ENCODE measurements around the gene STRN.
"Not testable (repeated sequence)": the region's sequence is repeated elsewhere in the genome, so short reads cannot be mapped to it uniquely, and the experiment has no call there.

The STRN gene

DNA sequence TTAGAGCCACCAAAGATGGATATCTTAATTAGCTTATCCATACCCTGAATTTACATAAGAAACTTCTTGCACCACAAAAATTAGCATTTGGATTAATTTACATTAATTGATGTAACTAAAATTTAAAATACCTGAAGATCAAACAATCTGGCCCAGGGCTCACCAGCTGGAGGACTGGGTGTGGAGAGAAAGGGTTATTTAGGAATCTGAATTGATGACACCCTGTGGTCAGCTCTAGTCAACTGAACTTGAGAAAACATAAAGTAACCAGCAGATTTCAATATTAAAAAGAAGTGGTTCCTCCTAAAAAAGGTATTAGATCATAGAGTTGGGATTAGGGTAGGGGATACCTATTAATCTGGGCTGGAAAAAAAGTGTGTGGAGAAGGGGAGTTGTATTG is 122.5 kb downstream of the STRN start:
- no peak for DNase-seq (ENCODE audit: low read depth in 2 of 2)

DNA sequence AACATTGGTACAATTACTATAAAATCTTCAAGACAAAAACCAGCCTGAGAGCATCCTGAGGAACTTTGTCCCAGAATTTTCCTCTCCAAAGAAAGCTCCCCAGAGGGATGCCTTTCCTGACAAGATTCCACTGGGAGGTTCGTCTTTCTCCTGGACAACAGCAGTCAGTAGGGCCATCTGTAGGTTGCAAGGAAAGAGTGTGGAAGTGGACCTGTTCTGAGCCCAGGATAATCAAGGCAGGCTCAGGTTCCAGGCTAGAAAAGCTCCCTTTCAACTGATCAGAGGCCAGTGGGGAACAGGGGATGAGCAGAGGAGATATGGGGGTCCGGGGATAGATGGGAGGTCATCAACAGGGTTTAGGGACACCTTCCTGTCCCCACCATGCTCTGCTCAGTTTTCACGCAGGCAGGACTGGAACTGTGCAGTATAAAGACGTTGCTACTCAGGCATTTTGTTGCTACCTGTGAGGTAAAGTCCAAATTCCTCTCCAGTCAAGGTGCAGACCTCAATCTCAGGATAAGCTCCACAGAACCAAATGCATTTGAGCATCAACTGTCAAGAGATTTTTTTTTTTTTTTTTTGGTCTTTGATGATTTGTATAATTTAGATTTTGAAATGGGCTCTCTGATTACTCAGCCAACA is 126.2 kb downstream of the STRN start:
- no peak for DNase-seq (ENCODE audit: low read depth in 2 of 2)

DNA sequence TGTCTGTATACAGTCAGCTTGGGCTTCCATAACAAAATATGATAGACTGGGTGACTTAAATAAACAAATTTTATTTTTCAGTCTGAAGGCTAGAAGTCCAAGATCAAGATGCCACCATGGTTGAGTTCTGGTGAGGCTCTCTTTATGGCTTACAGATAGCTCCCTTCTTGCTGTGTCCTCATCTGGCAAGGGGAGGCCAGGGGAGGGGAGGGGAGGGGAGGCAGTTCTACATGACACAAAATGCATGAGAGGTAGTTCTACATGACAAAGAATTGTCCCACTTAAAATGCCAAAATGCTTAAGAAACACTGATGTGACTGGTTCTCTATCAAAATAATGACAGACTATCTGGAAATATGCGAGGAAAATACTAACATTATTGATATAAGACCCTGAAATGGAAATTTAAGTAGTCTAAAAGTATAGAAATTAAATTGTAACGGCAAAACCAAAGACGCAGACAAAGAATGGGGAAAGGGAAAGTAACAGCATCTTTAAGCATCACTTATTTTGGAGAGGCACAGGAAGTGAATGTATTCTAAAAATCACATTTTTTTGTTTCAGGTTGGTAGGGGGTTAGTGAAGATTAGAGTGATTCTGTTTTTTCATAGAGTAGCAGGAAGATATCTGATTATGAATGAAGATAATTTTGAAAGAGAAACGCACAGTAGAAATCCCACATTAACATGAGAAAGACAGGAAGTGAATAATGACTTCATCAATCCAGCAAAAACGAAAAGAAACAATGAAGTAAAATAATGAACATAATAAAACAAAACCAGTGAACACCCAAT is 131.4 kb downstream of the STRN start:
- DNase-seq (ENCODE audit: low read depth in 2 of 2), result no peak

- no peak for DNase-seq (ENCODE audit: low read depth in 2 of 2)
Measured at GRCh38 chr2:36834203-36834602, 132.1 kb downstream of the STRN start.

DNA sequence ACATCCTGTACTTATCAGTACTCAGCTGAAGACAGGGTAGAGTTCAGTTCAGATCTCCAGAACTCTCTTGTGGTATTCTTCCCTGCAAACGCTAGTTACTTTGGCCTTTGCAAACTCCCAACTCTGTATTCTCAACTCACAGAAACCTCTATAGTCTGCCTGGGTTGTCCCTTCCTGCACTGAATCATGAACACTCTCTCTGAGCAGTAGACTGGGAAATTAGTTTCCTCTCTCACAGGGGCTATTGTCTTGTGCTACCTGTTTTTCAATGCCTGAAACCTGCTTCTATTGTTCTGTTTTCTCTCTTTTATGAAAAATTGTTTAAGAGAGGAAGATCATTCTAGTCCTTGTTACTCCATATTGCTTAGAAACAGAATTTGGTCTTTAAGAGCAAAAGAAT is 135.2 kb downstream of the STRN start:
- no peak for DNase-seq (ENCODE audit: low read depth in 2 of 2)

DNA sequence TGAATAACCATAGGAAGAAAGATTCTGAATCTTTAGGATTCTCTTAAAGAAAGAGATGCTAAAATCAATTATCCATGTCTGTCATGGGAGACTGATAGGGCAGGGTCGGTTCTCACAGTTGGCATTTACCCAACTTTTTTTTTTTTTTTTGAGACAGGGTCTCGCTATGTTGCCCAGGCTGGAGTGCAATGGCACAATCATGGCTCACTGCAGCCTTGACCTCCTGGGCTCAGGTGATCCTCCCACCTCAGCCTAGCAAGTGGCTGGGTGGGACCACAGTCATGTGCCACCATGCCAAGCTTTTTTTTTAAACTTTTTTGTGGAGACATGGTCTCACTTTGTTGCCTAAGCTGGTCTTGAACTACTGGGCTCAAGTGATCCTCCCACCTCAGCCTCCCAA is 141.7 kb downstream of the STRN start:
- not testable (repeated sequence) for DNase-seq (ENCODE audit: low read depth in 2 of 2)

DNA sequence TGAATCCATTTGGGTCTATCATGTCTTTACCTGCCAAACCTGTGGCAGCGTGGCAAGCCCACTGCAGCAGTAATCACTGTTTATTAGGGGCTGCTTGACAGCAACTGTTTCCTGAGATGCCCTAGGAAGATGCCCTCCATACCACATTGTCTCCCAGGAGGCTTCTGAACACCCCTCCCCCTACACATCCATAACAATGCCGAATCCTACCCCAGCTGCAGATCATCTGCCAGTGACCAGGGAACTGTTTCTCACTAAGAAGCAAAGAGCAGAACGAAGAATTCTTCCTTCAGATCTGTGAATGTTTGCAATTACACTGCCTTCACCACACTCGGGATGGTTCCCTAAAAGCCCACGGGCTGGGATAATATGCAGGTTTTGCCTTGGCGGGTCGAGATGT is 142.1 kb downstream of the STRN start:
- no peak for DNase-seq (ENCODE audit: low read depth in 2 of 2)

DNA sequence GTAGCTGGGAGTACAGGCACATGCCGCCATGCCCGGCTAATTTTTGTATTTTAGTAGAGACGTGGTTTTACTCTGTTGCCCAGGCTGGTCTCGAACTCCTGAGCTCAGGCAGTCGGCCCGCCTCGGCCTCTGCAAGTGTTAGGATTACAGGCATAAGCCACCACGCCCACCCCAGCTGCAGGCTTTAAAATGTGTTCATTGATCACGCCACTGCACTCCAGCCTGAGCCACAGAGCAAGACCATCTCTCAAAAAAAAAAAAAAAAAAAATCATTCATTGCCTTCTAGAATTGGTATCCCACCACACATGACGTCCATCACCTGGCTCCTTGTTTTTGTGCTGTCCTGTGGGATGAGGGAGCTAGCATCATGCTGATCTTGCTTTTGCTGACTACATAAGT is 142.5 kb downstream of the STRN start:
- DNase-seq (ENCODE audit: low read depth in 2 of 2), result no peak

DNA sequence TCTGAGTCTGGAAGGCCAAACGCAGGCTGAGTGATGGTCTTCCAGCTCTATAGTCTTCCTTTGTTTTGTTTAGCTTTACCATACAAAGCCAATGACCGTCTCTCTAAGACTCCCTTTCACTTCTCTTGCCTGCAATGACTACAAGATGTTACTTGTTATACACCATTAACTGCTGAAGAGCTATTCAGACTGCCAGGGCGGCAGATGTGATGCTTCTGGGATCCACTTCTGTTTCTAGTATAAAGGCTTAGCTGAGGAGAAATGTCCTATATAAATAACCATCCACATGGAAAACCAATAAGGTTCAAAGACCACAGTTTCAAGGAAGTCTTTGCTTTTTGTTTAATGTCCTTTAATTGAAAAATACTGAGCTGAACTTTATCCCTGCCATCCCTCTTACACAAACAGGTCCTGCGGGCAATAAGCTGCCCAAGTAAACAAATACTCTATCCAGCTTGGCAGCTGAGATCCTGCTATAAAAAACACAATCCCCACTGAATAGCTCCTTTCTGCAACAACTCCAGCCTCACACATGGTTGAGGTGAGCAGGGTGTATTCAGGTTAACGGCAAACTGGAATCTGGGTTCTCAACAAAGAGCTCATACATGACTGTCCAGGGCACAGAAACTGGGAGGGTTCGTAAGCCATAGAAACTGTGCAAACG is 145.3 kb downstream of the STRN start:
- DNase-seq (ENCODE audit: low read depth in 2 of 2), result no peak

DNA sequence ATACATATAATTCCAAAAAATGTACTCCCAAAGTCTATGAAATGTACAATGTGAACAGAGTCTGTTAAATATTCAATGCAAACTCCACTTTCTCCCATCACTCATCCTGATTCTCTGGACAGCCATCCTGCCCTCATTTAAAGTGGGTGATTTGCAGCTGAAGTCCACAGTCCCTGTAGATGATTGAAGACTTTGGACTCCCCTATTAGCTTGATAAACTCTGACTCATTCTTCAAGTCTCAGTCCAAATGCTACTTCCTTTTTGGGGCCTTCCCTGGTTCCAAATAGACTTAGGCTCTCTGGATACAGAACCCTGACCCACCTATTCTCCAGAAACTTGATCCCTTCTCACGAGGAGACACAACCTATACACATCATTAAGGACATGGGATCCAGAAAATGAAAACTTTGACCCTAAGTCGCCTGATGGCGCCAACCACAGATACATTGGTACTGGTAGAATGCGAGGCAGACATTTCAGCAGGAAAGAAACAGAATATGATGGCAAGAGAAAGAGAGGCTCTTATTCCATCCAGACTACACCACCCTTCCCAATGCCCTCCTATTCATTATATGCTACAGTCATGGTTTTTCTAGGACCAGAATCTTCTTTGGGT is 147.1 kb downstream of the STRN start:
- no peak for DNase-seq (ENCODE audit: low read depth in 2 of 2)

- no peak for DNase-seq (ENCODE audit: low read depth in 2 of 2)
Measured at GRCh38 chr2:36818542-36818941, 147.8 kb downstream of the STRN start.

DNA sequence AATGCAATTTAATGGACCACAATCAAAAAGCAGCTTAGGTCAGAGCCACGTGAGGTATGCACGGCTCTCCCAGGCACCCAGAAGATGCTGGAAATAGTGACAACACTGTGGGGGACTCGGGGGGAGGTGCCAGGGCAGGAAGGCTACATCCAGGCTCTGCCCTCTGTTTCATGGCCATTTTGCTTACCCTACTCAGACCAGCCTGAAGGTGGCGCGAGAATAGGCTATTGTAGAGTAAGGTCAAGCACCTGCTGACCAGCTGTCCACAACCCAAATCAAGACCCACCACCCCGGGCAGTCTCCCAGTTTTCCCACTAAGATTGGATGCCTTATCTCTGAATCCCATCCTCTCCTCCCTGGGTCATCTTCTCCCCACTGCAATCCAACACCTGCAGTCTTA is 154.1 kb downstream of the STRN start:
- no peak for DNase-seq (ENCODE audit: low read depth in 2 of 2)

DNA sequence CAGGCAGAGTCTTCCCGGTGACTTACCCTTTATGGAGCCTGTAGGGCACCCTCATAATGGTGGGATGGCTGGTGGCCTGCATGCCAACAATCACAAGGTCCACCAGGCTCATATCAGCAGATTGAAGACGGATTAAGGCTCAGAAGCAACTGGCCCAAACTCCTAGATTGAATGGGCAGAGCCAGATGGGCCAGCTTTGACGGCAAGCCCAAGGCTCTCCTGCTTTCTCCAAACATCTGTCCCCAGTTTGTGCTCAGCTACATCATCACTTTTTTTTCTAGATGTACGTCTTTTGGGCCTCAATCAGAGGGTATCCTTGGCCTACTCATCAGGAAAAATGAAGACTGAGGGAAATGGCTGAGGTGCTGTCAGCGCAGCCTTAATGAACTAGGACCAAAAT is 155.3 kb downstream of the STRN start:
- no peak for DNase-seq (ENCODE audit: low read depth in 2 of 2)

DNA sequence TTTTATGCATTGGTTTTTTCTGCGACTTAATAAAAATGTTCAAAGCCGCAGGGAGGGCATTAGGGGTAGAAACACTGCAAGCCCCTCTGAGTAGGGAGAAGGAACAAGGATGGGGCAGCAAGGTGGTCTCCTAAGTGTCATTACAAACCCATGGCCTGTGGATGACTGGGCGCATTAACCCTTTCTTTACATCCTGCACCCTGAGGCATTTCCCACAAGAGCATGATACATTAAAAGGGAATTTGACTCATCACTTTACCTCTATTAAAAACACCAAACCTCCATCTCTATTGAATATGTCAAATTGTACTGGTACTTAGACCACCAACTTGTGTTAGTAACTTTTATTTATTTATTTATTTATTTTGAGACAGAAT is 157.3 kb downstream of the STRN start:
- DNase-seq (ENCODE audit: low read depth in 2 of 2), result no peak

- DNase-seq (ENCODE audit: low read depth in 2 of 2), result no peak
Measured at GRCh38 chr2:36808386-36809068, 157.8 kb downstream of the STRN start.

DNA sequence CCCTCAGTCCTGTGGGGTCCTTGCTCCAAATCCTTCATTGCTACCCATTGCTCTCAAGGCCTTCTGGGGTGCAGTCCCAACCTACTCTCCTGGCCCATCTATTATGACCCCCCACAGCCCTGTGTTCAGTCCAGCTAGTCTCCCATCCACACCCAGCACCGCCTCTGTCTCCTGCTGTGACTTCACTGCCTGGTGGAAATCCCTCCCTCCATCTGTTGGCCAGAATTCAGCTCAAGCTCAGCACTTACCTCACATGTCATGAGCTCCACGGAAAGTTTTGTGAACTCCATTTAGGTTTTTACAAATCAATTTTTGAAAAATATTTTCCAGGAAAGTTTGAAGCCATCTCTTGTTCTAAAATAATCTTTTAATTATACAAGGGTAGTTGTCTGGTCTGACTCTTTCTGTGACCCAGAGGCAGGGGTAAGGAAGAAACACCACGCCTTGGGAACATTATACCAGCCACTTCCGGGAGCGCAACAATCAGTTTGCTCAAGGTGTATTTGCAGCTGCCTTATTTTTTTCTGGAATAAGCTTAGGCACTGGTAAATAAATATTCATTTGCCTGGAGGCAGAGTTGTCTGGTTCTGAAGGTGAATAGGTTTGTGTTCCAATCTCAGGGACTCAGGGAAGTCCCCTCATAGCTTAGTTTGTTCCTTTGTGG is 159.0 kb downstream of the STRN start:
- DNase-seq (ENCODE audit: low read depth in 2 of 2), result no peak

DNA sequence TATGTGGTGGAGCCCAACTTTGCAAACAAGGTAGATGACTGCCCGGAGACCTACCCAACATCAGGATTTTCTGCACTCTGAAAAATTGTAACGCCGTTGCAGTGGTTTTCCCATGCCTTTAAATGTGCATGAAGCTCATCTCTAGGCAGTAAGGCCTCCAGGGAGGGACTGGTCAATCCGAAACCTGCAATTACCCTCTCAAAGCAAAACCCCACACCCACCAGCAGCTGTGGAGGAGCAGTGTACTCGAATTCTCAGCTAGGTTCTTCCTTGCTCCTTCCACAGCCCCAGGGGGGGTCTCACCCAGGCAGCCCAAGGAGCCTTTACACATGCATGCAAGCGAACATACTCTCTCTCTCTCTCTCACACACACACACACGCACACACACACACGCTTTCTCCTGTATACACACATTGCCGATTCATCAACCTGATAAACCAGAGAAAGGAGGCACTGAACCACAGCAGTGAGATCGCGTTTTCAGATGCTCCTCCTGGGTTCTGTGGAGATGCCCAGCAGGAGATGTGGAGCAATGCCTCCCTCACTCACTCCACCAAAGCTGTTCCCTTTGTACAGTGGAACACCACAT is 160.6 kb downstream of the STRN start:
- no peak for DNase-seq (ENCODE audit: low read depth in 2 of 2)

DNA sequence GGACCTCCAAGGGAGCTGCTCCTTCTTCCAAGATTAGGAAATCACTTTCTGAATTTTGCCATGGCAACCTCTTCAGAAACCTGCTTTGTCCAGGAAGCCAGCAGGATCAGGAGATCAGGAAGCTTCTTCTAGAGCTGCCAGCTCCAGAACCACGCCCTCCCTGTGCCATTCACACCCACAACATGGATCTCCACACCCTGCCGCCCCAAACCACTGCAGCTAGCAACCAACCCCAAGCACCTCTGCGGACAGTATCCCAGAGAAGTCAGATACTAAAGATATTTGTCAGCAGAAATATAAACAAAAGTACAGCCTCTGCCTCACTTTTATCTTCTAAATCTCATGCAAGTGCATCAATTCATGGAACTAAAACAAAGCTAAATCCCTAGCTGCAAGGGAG is 163.4 kb downstream of the STRN start:
- no peak for DNase-seq (ENCODE audit: low read depth in 2 of 2)

GRCh38 chr2:36801088-36801487 is 165.2 kb downstream of the STRN start:
- no peak for DNase-seq (ENCODE audit: low read depth in 2 of 2)

GRCh38 chr2:36800381-36800780 is 166.0 kb downstream of the STRN start:
- peak; percentile 66 to 71 for DNase-seq (ENCODE audit: low read depth in 2 of 2)

DNA sequence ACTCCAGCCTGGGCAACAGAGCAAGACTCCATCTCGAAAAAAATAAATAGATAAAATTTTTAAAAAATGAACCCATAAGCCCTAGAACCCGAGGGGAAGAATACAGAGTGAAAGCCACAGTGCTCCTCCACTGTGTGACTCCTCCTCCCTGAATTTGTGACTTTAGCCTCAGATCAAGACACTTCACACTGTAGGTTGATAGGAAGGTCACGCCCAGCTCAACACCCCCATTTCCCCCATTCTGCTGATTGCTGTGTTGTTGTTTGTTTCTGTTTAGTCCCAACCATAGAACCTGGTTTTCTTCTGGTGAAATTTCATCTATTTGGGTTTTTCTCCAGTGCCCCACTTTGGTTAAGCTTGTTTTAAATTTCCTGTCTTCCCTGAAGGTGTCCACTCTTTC is 167.6 kb downstream of the STRN start:
- no peak for DNase-seq (ENCODE audit: low read depth in 2 of 2)

Measured in stimulated activated CD4-positive, alpha-beta T cell treated with anti-CD3 and anti-CD28 coated beads, Interleukin-15, amount 100 ng/mL, for 48 hours (primary cell).